GM23338 (cell line): Measurements from ENCODE around the gene TRIM58.

ENCODE experiments used
- CTCF ChIP-seq, 2 experiments: fragments of 200-600 bp in 1 of 2; sonication (generic) in 1 of 2; conservative IDR thresholded peaks; 2 replicates each; pipeline versions ENCODE4 v1.5.1 to v1.6.1; 2016 to 2017; ENCODE audit warnings: antibody characterized with exemption in 2 of 2, low read depth in 2 of 2, mild to moderate bottlenecking in 2 of 2, moderate library complexity in 1 of 2
- EZH2 ChIP-seq: fragments of 200-600 bp; sonication (generic); IDR thresholded peaks from one replicate; pipeline ENCODE4 v1.8.0; 2017; ENCODE audit warnings: antibody characterized with exemption, mild to moderate bottlenecking, low read depth; ENCODE audit not compliant: unreplicated experiment
- POLR2AphosphoS5 ChIP-seq: IDR thresholded peaks from 2 replicates; pipeline ENCODE4 v1.6.1; 2016; ENCODE audit warnings: antibody characterized with exemption, low read depth
- STAT1 ChIP-seq: IDR thresholded peaks from one replicate; pipeline ENCODE4 v1.6.1; 2016; ENCODE audit warnings: antibody characterized with exemption; ENCODE audit not compliant: unreplicated experiment

DNA sequence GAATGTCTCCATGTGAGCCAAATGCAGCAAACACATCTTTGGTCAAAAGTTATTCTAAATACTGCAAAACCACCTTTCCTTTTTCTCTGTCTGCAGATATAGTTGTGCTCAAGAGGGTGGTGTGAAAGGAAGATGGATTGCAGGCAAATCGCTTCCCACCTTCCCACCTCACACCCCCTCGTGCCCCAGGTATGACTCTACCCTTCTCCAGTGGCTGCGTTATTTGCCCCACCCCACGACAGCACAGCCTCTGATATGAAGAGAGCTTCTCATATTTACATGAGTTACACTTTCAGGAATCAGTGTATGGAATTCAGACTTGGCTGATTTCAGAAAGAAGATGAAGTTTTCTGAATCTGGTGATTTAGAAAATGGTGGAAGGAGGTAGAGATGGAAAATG lies 5.8 kb downstream of the TRIM58 start:
- TF ChIP-seq POLR2AphosphoS5 (no peak), CTCF (conservative IDR thresholded peaks at IDR 0.05; ENCODE audit: low read depth in 2 of 2) (no peak), EZH2 (no peak), STAT1 (no peak)
